22Rv1 (cell line): ENCODE data around the gene SDF2L1.

ENCODE experiments used
- CTCF ChIP-seq: fragments of 450-650 bp; IDR thresholded peaks from 2 replicates; pipeline ENCODE4 v1.5.1; 2017; ENCODE audit warnings: mild to moderate bottlenecking
- ZFX ChIP-seq: fragments of 450-650 bp; IDR thresholded peaks from 2 replicates; pipeline ENCODE4 v1.6.1; 2017; ENCODE audit warnings: antibody characterized with exemption, borderline replicate concordance

DNA sequence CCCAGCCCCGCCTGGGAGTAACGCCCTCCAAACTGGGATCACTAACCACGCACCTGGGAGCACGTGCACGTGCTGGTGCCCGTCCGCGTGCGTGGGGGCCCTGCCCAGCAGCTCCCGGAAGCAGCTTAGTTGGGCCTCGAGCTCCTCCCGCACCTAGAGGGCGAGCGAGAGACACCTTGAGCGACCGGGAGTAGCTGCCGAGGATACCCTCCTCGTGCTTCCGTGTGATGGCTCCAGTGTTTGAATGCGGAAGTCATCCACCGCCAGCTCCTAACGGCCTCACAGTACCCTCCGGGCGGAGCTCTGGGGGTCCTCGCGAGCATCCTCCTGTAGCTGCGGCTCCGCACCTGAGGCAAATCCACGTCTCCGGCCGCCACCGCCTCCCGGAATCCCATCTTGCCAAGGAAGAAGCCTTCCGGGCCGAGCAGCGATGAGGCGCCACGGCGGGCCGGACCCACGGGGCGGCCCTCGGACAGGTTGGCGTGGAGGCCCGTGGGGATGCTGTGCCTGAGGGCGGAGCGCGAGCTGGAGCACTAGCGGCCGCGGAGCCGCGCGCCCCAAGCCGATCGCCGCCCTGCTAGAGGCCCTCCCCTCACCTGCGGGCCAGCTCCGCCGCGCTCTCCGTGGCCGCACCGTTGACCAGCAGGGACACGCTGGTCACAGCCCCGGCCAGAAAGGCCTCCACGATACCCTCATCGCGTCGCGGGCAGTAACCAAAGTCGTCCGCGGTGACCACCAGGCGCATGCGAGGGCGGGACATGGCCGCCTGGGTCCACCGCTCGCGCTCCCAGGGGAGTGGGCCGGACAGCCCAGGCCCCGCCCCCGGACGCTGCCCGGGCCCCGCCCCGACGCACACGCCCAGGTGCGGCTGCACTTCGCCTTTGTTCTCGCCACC, 12.6 kb upstream of the SDF2L1 start, which contains the start of gene YDJC:
- TF ChIP-seq CTCF (peak; percentile 62), ZFX (no peak)
